AML-193 (cell line): Measurements from ENCODE around the gene DDOST.

Experiments
- DNase-seq, 2 experiments: peaks; one replicate each; lab custom pipeline; 2025; lab: John Stamatoyannopoulos, UW

Gene DDOST

DNA sequence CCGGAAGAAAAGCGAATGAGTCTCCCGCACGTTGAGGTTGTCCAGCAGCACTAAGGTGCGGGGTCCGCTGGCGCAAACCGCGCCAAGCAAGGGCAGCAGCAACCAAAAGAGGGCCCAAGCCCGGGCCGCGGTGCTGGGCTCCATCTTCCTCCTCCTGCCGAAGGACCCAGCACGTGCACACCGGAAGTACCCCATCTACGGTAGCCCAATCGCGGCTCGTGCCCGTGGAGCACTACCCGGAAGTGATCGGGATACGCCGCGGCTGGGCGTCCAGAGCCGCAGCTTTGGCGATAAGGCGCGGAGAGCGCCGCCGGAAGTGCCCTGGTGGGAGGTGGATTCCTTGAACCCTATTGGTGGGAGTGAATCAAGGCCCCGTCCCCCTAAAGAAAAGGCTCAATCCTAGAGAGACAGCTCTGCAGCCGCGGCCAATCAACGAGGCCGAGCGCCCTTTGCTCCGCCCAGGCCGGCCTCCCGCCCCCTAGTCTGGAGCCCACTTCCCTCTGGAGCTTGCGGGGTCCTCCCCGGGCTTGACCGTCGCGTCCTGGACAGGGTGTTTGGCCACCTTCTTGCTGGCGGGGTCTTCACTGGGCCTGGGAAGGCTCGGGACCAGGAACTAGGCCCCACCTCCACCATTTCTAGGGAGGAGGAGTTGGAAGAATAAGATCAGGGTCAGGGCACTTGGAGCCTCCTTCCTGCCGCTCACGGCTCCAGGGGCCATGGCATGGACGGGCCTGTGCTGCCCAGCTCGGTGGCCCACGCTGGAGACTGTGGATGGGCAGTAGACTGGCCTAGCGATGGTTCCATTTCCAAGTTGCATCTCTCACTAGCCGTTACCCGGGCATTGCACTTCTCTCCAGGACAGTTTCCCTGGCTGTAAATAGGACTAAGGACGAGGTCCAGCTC lies at the start of gene DDOST:
Gene DDOST, minus strand, starts transcription at position 163 of the 903 bp plus-strand sequence. Its CDS starts 19 bp downstream, at position 144.
- DNase-seq, result peak; percentile 95 to 97

DNA sequence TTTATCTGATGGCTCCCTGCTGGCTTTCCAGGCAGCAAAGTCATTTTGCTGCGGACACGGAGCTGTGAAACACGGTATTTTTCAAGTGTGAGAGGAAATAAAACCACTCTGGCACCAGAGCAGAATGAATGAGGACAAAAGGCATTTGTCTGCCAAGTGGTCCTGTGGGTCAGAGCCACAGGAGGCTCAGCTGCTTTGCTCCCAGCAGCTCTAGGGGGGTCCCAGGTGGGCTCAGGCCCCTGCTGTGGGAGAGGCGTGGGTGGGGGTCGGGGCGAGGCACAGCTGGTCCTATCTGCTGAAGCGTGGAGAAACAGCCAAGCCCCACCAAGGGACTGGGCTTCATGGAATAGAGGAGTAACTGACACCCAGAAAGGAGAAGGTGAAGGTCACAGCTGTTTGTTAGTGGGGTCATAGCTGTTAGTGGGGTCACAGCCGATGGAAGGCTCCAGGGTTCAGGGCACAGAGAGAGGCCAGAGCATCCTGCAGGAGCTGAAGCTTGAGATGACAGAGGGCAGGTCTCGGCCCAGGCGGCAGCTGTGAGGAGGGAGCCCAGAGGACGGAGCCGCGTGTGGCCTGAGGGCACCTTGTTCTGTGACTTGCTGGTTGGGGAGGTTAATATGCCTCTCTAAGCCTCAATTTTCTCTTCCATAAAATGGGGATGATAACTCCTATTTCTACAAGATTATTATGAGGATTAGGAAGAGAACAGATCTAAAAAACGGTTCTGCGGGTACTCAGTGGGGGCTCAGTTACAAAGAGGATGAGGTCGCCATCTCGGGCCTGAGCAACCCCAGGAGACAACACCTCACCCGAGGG lies 49.5 kb upstream of the DDOST start:
- DNase-seq, result no peak

DNA sequence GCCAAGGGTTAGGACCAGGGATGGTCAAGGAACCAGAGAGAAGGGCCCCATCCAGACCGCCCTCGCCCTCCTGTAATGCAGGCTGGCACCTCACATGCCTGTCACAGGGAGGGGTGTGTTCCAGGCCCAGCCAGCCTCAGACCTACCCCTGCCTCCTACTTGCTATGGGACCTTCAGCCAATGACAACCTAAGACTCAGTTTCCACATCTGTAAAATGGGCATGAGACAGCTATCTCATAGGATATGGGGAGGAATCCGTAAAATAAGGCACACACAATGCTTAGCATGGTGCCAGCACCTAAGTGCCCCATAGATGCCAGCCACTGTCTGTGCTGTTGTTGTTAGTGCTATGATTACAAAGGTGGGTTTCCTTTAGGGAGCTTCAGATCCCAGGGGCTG lies 48.7 kb upstream of the DDOST start:
- DNase-seq, result no peak

DNA sequence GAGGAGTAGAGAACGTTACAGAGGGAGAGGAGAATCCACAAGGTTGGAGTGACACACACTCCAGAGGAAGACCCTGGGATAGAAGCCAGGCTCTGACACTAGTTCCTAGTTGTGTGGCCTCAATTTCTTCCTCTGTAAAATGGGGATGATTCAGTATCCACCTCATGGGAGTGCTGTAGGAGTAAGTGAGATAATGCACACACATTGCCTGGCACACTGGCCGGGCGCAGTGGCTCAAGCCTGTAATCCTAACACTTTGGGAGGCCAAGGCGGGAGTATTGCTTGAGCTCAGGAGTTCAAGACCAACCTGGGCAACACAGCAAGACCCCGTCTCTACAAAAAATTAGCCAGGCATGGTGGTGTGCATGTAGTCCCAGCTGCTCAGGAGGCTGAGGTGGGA lies 47.7 kb upstream of the DDOST start:
- no peak for DNase-seq

DNA sequence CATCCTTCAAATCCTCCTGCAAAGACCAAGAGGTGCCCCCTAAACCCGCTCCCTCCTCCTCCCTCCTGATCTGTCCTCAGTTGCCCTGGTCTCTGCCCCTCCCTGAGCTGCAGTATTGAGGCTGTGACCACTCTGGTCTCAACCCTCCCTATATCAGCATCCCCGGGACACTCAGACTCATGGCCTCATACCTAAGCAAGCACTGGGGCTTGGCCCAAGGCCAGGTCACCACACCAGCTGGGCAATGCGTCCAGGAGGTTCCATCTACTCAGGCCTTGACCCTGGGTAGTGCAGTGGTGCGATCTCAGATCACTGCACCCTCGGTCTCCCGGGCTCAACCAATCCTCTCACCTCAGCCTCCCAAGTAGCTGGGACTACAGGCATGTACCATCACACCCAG lies 46.9 kb upstream of the DDOST start:
- no peak for DNase-seq

DNA sequence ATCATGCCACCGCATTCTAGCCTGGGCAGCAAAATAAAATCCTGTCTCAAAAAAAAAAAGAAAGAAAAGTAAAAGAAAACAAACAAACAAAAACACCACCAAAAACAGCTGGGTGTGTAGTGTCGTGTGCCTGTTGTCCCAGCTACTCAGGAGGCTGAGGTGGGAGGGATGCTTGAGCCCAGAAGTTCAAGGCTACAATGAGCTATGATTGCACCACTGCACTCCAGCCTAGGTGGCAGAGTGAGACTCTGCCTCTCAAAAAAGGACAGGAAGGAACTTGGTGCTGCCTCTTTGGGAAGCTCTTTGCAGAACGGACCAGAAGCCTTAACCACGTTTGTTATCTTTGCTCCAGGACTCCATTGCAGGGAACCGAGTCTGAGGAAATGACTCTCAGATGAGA lies 45.7 kb upstream of the DDOST start:
- DNase-seq, result no peak

DNA sequence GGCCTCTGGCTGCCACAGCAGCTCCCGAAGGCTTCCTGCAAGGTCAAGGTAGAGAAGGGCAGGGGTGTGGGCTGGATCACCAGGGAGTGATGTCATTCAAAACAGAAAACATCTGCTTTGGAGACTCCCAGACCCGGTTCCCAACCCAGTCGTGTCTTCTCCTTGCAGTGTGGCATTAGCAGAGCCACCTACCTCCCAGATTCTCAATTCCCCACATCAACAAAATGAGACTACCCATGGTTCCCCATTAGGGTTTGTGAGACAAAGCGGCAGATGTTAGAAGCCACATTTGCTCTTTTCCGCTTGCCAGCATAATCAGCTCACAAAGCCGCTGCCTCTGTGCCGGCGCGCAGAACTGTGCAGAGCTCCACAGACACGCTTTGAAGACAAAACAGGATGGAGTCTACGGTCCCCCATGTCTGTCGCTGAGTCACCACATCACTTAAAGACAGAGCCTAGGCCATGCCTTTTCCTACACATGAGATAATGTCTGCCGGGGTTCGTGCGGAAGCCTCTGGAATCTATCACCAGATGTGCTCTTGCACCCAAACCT lies 44.1 kb upstream of the DDOST start:
- DNase-seq, result no peak

DNA sequence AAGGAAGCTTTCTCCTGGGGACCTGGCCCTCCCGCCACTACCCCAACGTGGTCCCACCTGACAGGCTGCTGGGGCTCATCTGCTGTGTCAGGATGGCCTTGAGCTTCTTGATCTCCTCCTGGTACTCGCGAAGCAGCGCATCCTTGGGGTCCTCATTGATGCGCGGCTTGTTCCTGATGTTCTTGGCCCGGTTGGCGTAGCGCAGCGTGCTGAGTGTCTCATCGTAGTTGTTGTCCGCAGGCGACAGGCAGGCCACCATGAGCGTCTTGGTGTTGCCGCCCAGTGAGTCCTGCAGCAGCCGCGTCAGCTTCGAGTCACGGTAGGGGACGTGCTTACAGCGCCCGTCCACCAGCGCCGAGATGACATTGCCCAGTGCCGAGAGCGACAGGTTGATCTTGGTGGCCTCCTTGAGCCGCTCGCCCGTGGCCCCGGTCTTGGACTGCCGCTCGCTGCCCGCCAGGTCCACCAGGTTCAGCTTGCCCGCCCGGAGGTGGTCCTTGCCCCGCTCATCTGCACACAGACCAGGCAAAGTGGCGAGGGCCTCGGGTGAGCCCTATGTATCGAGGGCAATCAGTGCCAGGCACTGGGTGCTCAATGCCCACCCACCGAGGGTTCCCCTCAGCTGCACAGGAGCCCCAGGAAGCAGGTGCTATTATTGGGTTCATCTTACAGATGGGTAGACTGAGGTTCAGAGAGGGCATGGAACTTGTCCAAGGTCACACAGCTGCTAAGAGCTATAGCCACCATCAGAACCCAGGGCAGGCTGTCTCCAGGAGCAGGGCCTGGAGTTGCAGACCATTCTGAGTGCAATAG lies 43.4 kb upstream of the DDOST start:
- DNase-seq, result no peak

DNA sequence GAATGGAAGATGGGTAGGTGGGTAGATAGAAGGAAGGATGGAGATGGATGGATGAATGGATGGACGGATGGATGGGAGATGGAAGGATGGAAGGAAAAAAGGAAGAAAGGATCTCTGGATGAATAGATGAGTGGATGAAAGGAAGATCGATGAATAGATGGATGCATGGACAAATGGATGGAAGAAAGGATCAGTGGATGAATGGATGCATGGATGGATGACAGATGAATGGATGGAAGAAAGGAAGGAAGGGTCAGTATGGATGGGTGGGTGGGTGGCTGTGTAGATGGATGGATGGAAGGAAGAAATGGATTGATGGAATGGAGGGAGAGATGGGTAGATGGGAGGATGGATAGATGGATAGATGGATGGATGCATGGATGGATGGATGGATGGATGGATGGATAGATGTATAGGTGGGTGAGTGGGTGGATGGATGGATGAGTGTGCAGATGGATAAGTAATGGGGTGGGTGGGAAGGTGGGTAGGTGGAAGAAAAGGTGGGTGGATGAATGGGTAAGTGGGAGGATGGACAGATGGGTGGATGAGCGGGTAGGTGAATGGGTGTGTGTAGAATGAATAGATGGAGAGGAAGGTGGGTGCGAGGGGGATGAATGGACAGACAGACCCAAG lies 42.1 kb upstream of the DDOST start:
- DNase-seq, result no peak

DNA sequence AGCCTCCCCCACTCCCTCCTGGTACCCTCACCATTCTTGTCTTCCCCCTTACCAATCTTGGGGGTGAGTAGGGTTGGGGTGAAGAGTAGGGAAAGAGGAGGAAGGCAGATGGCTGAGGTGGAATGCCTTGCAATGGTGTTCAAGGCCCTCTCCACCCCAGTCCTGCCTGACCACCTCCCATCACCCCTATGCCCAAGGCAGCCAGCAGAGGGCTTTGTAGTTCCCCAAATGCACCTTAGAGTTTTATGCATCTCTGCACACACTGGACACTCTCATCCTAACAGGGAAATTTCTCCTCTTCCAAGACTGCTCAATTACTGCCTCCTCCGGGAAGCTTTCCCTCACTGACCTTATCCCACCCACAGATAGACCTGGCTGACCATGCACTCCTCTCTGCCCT lies 41.2 kb upstream of the DDOST start:
- no peak for DNase-seq

DNA sequence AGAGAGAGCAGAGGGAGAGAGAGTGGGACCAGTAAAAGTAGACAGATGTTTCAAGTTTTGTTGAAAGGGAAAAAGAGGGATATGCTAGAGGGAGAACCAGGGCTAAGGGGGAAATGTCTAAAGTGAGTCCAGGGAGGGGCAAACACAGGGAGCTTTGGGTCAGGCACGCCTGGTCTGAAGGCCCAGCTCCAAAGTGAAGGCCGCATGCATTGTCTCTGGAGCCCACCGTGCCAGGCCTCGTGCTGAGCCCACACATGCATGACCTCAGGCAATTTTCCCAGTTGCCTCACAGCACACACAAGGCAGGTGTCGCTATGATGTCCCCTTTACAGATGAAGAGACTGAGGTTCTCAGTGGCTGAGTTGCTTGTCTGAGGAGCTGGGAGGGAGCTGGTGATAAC lies 40.7 kb upstream of the DDOST start:
- DNase-seq, result no peak

DNA sequence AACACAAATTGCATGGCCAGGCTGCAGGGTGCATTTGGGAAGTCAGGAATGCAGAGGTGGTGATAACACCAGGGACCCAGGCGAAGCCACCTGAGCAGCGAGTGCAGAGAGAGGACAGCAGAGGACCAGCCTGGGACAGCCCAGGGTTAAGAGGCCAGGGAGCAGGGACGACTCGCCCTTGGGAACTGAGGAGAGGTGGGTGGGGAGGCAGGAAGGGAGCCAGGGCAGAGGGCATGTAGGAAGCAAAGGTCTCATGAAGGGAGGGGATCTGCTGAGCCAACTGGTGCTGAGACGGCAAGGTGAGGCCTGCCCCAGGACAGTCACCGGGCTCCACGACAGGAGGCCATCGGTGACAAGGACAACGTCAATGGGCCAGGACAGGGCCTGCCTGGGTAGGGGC lies 40.3 kb upstream of the DDOST start:
- DNase-seq, result no peak

DNA sequence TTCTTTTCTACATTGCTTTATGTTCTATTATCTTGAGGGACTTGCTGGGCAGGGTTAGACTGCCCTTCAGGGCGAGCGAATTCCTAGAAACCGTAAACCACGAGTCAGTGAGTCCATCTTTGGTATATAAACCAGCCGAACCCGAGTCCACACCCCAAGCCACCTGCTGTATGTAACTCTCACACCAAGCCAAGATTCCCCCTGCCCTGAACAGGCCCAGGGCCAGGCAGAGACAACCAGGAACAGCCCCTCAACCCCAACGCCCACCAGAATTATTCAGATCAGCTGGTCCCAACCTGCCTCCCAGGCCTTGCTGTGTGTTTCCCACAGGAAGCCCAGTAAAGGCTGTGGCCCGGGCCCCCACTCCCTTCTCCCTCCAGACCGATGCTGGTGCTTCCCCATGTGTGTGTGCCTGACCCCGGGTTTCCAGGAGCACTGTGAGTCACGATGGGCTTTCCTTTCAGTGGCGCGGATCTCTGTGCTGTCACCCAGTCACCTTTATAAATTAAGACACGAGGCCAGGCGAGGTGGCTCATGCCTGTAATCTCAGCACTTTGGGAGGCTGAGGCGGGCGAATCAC lies 39.6 kb upstream of the DDOST start:
- no peak for DNase-seq

DNA sequence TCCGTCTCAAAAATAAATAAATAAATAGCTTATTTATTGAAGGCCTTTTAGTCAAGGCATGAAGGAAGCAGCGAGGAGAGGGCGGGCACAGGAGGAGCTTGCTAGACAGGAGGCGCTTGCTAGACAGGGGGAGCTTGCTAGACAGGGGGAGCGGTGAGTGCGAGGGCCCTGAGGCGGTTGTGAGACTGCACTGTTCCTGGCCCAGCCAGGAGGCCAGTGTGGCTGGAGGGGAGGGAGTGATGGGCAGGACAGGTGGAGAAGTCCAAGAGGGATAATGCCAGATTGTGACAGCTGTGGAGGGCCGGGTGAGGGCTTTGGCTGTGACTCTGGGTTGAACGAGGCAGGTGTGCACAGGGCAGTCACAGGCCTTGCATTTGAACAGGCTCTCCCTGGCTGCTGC lies 38.4 kb upstream of the DDOST start:
- no peak for DNase-seq

DNA sequence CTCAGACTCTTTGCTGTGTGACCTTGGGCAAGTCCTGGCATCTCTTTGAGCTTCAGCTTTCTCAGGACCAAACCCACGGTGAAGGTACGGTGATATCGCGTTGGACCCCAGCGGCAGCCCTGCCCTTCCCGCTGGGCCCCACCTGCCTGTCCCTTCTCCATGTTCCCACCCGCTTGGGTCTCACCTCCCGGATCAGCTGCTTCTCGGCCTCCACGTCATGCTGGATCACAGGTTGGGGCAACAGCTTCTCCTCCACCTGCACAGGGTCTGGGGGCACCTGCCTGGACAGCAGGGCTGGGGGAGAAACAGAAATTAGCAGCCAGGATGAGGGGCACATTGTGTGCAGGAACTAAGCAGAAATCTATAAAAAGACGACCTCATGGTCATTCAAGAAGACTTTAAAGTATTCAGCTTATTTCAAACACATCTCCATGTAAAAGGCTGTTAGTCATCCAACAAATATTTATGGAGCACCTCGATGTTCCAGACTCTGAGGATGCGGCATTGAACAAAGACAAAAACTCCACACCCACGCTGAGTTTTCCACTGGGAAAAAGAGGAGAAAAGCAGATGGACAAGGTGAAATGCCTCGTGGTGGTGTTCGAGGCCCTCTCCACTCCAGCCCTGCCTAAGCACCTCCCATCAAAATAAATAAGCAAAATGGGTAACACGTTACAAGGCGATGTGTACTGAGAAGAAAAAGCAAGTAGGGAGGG lies 37.2 kb upstream of the DDOST start:
- DNase-seq, result no peak

DNA sequence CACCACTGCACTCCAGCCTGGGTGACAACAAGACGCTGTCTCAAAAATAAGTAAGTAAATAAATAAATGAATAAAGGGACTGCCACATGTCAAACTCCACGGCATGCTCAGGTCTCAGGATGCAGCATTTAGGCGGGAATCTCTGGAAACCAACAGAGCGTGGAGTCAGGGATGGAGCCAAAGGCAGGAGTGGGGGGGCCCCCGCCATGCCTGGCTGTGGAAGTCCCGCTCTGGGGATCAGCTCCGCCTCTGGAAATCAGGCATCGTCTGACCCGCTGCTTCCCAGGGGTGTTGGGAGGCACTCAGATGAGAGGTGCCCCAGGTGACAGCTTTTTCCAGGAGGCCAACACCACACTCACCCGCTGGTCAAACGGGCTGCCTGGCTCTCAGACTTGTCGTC lies 36.4 kb upstream of the DDOST start:
- no peak for DNase-seq

DNA sequence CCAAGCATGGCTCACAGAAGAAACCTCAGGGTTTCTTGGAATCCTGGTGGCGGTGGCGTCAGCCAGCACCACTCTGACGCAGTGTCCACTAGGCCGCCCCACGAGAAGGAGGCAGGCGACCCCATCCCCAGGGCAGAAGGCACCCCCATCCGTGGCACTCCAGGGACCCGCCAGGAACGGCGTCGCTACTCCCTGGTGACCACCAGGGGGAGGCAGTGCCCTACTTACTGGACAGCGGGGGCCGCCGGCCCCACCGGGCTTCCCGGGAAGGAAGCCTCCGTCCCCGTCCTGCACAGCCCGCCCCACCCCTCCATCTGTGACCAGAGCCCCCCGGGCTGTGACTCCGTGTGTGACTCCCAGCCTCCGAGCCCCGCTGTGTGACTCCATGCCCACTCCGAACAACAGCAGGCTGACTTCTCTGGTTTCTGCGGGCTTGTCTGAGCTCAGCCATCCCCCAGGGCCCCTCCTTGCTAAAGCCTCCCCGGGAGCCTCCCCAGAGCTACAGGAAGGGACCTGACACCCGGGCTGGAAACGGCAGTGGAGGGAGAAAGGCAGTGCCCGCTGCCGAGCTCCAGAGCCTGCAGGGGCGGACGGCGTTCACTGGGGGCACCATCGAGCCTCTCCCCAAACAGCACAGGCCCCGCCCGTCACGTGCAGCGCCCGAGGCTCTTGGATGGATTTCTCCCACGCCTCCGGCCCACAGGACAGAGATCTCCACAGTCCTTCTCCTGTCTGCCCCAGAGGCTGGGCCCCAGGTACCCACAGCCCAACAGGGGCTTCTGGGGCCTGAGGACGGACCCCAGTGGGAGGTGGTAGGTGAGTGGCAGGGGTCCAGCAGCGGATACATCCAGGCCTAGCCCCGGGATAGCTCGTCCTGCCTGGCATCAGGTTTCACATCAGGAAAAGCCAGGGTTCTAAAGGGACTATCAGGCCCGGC lies 35.5 kb upstream of the DDOST start:
- DNase-seq, result peak; percentile 62 to 74

DNA sequence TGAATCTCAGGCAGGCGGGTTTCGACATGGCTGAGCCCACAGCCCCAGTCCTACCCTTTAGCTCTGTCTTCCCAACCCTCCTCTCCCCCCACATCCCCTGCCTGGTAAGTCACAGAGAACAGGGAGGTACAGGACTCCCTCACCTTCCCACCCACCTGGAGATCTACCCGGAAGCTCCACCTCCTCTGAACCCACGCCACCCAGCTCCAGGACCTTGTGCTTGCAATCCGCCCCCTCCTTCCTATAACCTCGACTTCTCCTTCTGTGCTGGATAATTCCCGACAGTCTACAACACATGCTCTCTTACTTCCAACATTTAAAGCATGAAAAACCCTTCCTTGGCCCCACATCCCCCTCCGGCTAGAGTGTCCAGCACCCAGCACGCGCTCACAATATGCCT lies 34.3 kb upstream of the DDOST start:
- no peak for DNase-seq

DNA sequence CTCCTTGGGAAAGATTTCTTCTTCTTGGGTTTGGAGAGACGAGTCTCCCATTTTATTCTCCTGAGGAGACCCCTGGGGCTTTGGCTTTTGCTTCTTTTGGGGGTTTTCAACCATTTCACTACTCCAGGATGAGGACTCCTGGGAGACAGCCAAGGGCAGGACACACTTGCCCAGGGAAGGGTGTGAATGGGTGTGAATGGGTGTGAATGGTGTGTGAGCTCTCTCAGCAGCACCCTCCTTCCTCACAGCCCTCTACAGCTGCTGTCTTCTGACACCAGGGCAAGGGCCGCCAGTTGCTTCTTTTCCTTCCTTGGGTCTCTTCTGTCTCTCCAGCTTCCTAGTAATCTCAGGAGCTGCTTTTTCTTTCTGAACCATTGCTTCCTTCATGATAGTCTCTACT lies 32.5 kb upstream of the DDOST start:
- DNase-seq, result no peak
